GM20431 (cell line): ENCODE measurements around the gene ZNF438.

Experiments
- in situ Hi-C: fragments of 300-500 bp; cut with MseI, MboI; formaldehyde crosslinking; loops from one replicate; pipeline ENCODE4 v1.15.0; 2020; ENCODE audit warnings: low sequenced_read_pairs; ENCODE audit not compliant: unreplicated experiment

Gene ZNF438

GRCh38 chr10:31017534-31018355, 13.9 kb downstream of the ZNF438 start:
- in situ Hi-C loops = no loop called here

GRCh38 chr10:31014161-31014875, 17.3 kb downstream of the ZNF438 start:
- in situ Hi-C loops = no loop called here

GRCh38 chr10:31013331-31013730, 18.3 kb downstream of the ZNF438 start:
- in situ Hi-C loops = no loop called here

- in situ Hi-C loops = no loop called here
Measured at GRCh38 chr10:31011665-31012022, 20.0 kb downstream of the ZNF438 start.

GRCh38 chr10:31011017-31011664, 20.5 kb downstream of the ZNF438 start:
- in situ Hi-C loops = no loop called here

GRCh38 chr10:31010062-31010461, 21.6 kb downstream of the ZNF438 start:
- in situ Hi-C loops = no loop called here

- in situ Hi-C loops = no loop called here
Measured at GRCh38 chr10:31005895-31006294, 25.8 kb downstream of the ZNF438 start.

- in situ Hi-C loops = no loop called here
Measured at GRCh38 chr10:31004611-31005193, 27.0 kb downstream of the ZNF438 start.

GRCh38 chr10:31001740-31002139, 29.9 kb downstream of the ZNF438 start:
- in situ Hi-C loops = no loop called here

GRCh38 chr10:31000867-31001266, 30.8 kb downstream of the ZNF438 start:
- in situ Hi-C loops = no loop called here

- in situ Hi-C loops = no loop called here
Measured at GRCh38 chr10:31000071-31000782, 31.4 kb downstream of the ZNF438 start.

GRCh38 chr10:30999070-30999712, 32.5 kb downstream of the ZNF438 start:
- in situ Hi-C loops = no loop called here

- in situ Hi-C loops = no loop called here
Measured at GRCh38 chr10:30997536-30998235, 34.0 kb downstream of the ZNF438 start.

- in situ Hi-C loops = no loop called here
Measured at GRCh38 chr10:30996481-30997005, 35.1 kb downstream of the ZNF438 start.

GRCh38 chr10:30995081-30995770, 36.4 kb downstream of the ZNF438 start:
- in situ Hi-C loops = no loop called here

- in situ Hi-C loops = no loop called here
Measured at GRCh38 chr10:30993155-30993554, 38.5 kb downstream of the ZNF438 start.

GRCh38 chr10:30992681-30993080, 39.0 kb downstream of the ZNF438 start:
- in situ Hi-C loops = no loop called here

GRCh38 chr10:30991647-30992011, 40.0 kb downstream of the ZNF438 start:
- in situ Hi-C loops = no loop called here
